NCI-H1417 treated with DMSO at 0.1 percent for 48 hours (cell line): ENCODE data around the gene MYOT.
"Not testable (repeated sequence)": the region's sequence is repeated elsewhere in the genome, so short reads cannot be mapped to it uniquely, and the experiment has no call there.

ENCODE experiments used
- DNase-seq: peaks from one replicate; lab custom pipeline; 2025; lab: John Stamatoyannopoulos, UW

The MYOT gene

GRCh38 chr5:137867664-137868063 lies at the start of gene MYOT:
Gene MYOT (plus strand): TSS chr5:137867860. CDS start chr5:137870652, 2,792 bp downstream.
- DNase-seq, result no peak

- DNase-seq, result no peak
Observed at GRCh38 chr5:137819766-137820165, 47.9 kb upstream of the MYOT start.

- DNase-seq, result no peak
Observed at GRCh38 chr5:137822158-137822764, 45.4 kb upstream of the MYOT start.

- no peak for DNase-seq
Observed at GRCh38 chr5:137822984-137823383, 44.7 kb upstream of the MYOT start.

- no peak for DNase-seq
Observed at GRCh38 chr5:137825165-137825564, 42.5 kb upstream of the MYOT start.

- DNase-seq, result no peak
Observed at GRCh38 chr5:137826067-137826466, 41.6 kb upstream of the MYOT start.

GRCh38 chr5:137828180-137828579 lies 39.5 kb upstream of the MYOT start:
- DNase-seq, result no peak

GRCh38 chr5:137828664-137829063 lies 39.0 kb upstream of the MYOT start:
- no peak for DNase-seq

GRCh38 chr5:137831105-137831504 lies 36.6 kb upstream of the MYOT start:
- no peak for DNase-seq

- no peak for DNase-seq
Observed at GRCh38 chr5:137831526-137831925, 36.1 kb upstream of the MYOT start.

- DNase-seq, result no peak
Observed at GRCh38 chr5:137832416-137832815, 35.2 kb upstream of the MYOT start.

GRCh38 chr5:137833463-137833862 lies 34.2 kb upstream of the MYOT start:
- DNase-seq, result no peak

GRCh38 chr5:137834498-137835049 lies 33.1 kb upstream of the MYOT start:
- no peak for DNase-seq

GRCh38 chr5:137836298-137836697 lies 31.4 kb upstream of the MYOT start:
- DNase-seq, result no peak

- DNase-seq, result no peak
Observed at GRCh38 chr5:137836997-137837396, 30.7 kb upstream of the MYOT start.

GRCh38 chr5:137837491-137838394 lies 29.9 kb upstream of the MYOT start:
- no peak for DNase-seq

- no peak for DNase-seq
Observed at GRCh38 chr5:137838976-137839375, 28.7 kb upstream of the MYOT start.

- no peak for DNase-seq
Observed at GRCh38 chr5:137842296-137842695, 25.4 kb upstream of the MYOT start.

- DNase-seq, result no peak
Observed at GRCh38 chr5:137843676-137844299, 23.9 kb upstream of the MYOT start.

- DNase-seq, result no peak
Observed at GRCh38 chr5:137845472-137845871, 22.2 kb upstream of the MYOT start.

- DNase-seq, result no peak
Observed at GRCh38 chr5:137847687-137848086, 20.0 kb upstream of the MYOT start.

GRCh38 chr5:137853165-137853564 lies 14.5 kb upstream of the MYOT start:
- not testable (repeated sequence) for DNase-seq

GRCh38 chr5:137856201-137856600 lies 11.5 kb upstream of the MYOT start:
- DNase-seq, result no peak
